Gastrocnemius medialis (tissue), 4 donors: ENCODE data around the gene CALHM3. TPM values are rescaled to one million over a fixed set of nuclear protein-coding genes. Genes with fewer than 3 reads are reported as not detected.

ENCODE experiments used
- ATAC-seq, 2 donors: fragments of 150-250 bp; one replicate each; pipeline ENCODE4 v1.9.1; 2016
- DNase-seq, 2 donors: peaks; one replicate each; pipeline ENCODE4 v3.0.0-alpha.2; 2019
- H3K27ac ChIP-seq, 4 donors: fragments of 200-600 bp; sonication (generic); 1 replicate in 1 of 4; 2 replicates in 3 of 4; pipeline ENCODE4 v1.5.1; 2016 to 2018; ENCODE audit warnings: mild to moderate bottlenecking in 2 of 4, moderate library complexity in 1 of 4
- H3K27me3 ChIP-seq, 3 donors: fragments of 200-600 bp; sonication (generic) in 2 of 3; 1 replicate in 1 of 3; 2 replicates in 2 of 3; pipeline versions ENCODE4 v1.5.1 to v1.6.0; 2016 to 2019; ENCODE audit warnings: mild to moderate bottlenecking in 1 of 3, moderate library complexity in 1 of 3
- H3K36me3 ChIP-seq, 2 donors: fragments of 200-600 bp; sonication (generic) in 1 of 2; one replicate each; pipeline ENCODE4 v1.5.1; 2017 to 2018
- H3K4me1 ChIP-seq, 2 donors: fragments of 200-600 bp; sonication (generic) in 1 of 2; one replicate each; pipeline ENCODE4 v1.5.1; 2016 to 2017; ENCODE audit warnings: mild to moderate bottlenecking in 2 of 2
- H3K4me3 ChIP-seq, 4 donors: fragments of 200-600 bp; sonication (generic) in 3 of 4; 1 replicate in 1 of 4; 2 replicates in 3 of 4; pipeline ENCODE4 v1.5.1; 2016 to 2019; ENCODE audit warnings: mild to moderate bottlenecking in 2 of 4
- H3K9me3 ChIP-seq, 3 donors: fragments of 200-600 bp; sonication (generic) in 2 of 3; 1 replicate in 1 of 3; 2 replicates in 2 of 3; pipeline ENCODE4 v1.5.1; 2016 to 2019
- CTCF ChIP-seq, 5 experiments: fragments of 450-650 bp in 3 of 5; fragments of 200-600 bp in 2 of 5; sonication (generic) in 2 of 5; IDR thresholded peaks in 4 of 5; conservative IDR thresholded peaks in 1 of 5; 1 replicate in 4 of 5; 2 replicates in 1 of 5; pipeline ENCODE4 v1.5.1; 2016 to 2019; ENCODE audit warnings: antibody characterized with exemption in 5 of 5, mild to moderate bottlenecking in 3 of 5, moderate library complexity in 3 of 5
- POLR2A ChIP-seq, 2 donors: fragments of 450-650 bp; IDR thresholded peaks; one replicate each; pipeline ENCODE4 v1.6.1; 2017; ENCODE audit warnings: antibody characterized with exemption in 2 of 2, mild to moderate bottlenecking in 2 of 2, moderate library complexity in 2 of 2
- in situ Hi-C, 4 donors: fragments of 200-750 bp; cut with MboI; loops; one replicate each; pipeline versions ENCODE4 v1.15.0 to v1.8.0; 2017; ENCODE audit warnings: low sequenced_read_pairs in 4 of 4
- intact Hi-C: fragments of 100-400 bp; cut with DNase I; formaldehyde crosslinking; loops from one replicate; pipeline ENCODE4 v1.15.1; 2023; ENCODE audit warnings: low total_unique reads
- total RNA-seq, 4 donors: library from RNA; depleted of rRNA; stranded (reverse); fragments of >200 nt; gene quantifications; one replicate each; pipeline versions ENCODE4 v1.1.0 to v1.2.3, GENCODE V29; 2016

Gene CALHM3
- total RNA-seq, 4 donors from 2014 or later, result not detected

GRCh38 chr10:103472005-103472404, 7.0 kb downstream of the CALHM3 start:
- Histone ChIP-seq H3K27ac (no peak overlapping the region), H3K27me3 (peaks cover 0 to 2% (median 0%) of the 10 kb centered on the region in 3 donors), H3K4me1 (no peaks in the 10 kb centered on the region), H3K4me3 (no peak overlapping the region), H3K36me3 (no peaks in the 10 kb centered on the region), H3K9me3 (no peaks in the 10 kb centered on the region)
- TF ChIP-seq CTCF (IDR thresholded peaks at IDR 0.05 in 4 of 5, conservative IDR thresholded peaks at IDR 0.05 in 1 of 5) (no peak), POLR2A (IDR thresholded peaks at IDR 0.05) (no peak)
- in situ Hi-C loops, result no loop called here
- intact Hi-C loops, result no loop called here
- DNase-seq (no peak), ATAC-seq (no peak)

GRCh38 chr10:103470761-103471653, 8.0 kb downstream of the CALHM3 start:
- H3K4me3 ChIP-seq, result no peak overlapping the region
- H3K9me3 ChIP-seq, result no peaks in the 10 kb centered on the region
- intact Hi-C loops (no loop called here), in situ Hi-C loops (no loop called here)
- peaks cover 0 to 2% (median 0%) of the 10 kb centered on the region in 3 donors for H3K27me3 ChIP-seq
- peak in 1 of 2 donors; percentile 39 for ATAC-seq
- no peak for DNase-seq
- no peaks in the 10 kb centered on the region for H3K4me1 ChIP-seq
- H3K27ac ChIP-seq, result no peak overlapping the region
- TF ChIP-seq POLR2A (IDR thresholded peaks at IDR 0.05) (no peak), CTCF (IDR thresholded peaks at IDR 0.05 in 4 of 5, conservative IDR thresholded peaks at IDR 0.05 in 1 of 5) (no peak)
- H3K36me3 ChIP-seq, result no peaks in the 10 kb centered on the region

- ATAC-seq, result no peak
- H3K9me3 ChIP-seq, result no peaks in the 10 kb centered on the region
- intact Hi-C loops, result no loop called here
- H3K36me3 ChIP-seq, result no peaks in the 10 kb centered on the region
- no peaks in the 10 kb centered on the region for H3K4me1 ChIP-seq
- DNase-seq, result no peak
- no peak for TF ChIP-seq POLR2A (IDR thresholded peaks at IDR 0.05)
- TF ChIP-seq CTCF (IDR thresholded peaks at IDR 0.05 in 4 of 5, conservative IDR thresholded peaks at IDR 0.05 in 1 of 5), result no peak
- in situ Hi-C loops, result no loop called here
- H3K27me3 ChIP-seq, result peaks cover 0 to 2% (median 0%) of the 10 kb centered on the region in 3 donors
- no peak overlapping the region for H3K27ac ChIP-seq
- H3K4me3 ChIP-seq, result no peak overlapping the region
Observed at GRCh38 chr10:103469201-103469600, 9.8 kb downstream of the CALHM3 start.

GRCh38 chr10:103467406-103467805, 11.6 kb downstream of the CALHM3 start:
- Histone ChIP-seq H3K9me3 (no peaks in the 10 kb centered on the region), H3K27me3 (peaks cover 0 to 2% (median 0%) of the 10 kb centered on the region in 3 donors), H3K4me1 (no peaks in the 10 kb centered on the region), H3K4me3 (no peak overlapping the region), H3K36me3 (no peaks in the 10 kb centered on the region), H3K27ac (no peak overlapping the region)
- DNase-seq (no peak), ATAC-seq (no peak)
- TF ChIP-seq POLR2A (IDR thresholded peaks at IDR 0.05), result no peak
- no peak for TF ChIP-seq CTCF (IDR thresholded peaks at IDR 0.05 in 4 of 5, conservative IDR thresholded peaks at IDR 0.05 in 1 of 5)
- intact Hi-C loops, result no loop called here
- in situ Hi-C loops, result no loop called here
